H7 (cell line): Measurements from ENCODE around the gene ASPSCR1. TPM values are rescaled to one million over a fixed set of nuclear protein-coding genes. Genes with fewer than 3 reads are reported as not detected.
A peak's percentile ranks its signal among the peaks of the same experiment; 100 is the strongest.
"Not testable (repeated sequence)": the region's sequence is repeated elsewhere in the genome, so short reads cannot be mapped to it uniquely, and the experiment has no call there.

Experiments used
- DNase-seq: peaks from one replicate; pipeline ENCODE4 v3.0.0; 2012
- H3K27me3 ChIP-seq: 2 replicates; pipeline ENCODE4 v1.6.0; 2011; ENCODE audit warnings: mild to moderate bottlenecking, low read length; ENCODE audit not compliant: control insufficient read depth, insufficient read depth
- H3K36me3 ChIP-seq: replicated peaks from 2 replicates; pipeline ENCODE4 v1.5.1; 2011; ENCODE audit warnings: low read length; ENCODE audit not compliant: control insufficient read depth, insufficient read depth
- H3K4me3 ChIP-seq: 2 replicates; pipeline ENCODE4 v1.5.1; 2011; ENCODE audit warnings: low read depth, mild to moderate bottlenecking, control low read depth, low read length, moderate library complexity; ENCODE audit not compliant: insufficient read depth
- total RNA-seq: library from RNA; depleted of rRNA; stranded (reverse); fragments of >200 nt; shearing (Covaris generic); gene quantifications from 2 replicates; pipeline ENCODE4 v1.2.3, GENCODE V29; 2014

The ASPSCR1 gene
- total RNA-seq, 1 experiment from 2014 or later, result 62.1 TPM

DNA sequence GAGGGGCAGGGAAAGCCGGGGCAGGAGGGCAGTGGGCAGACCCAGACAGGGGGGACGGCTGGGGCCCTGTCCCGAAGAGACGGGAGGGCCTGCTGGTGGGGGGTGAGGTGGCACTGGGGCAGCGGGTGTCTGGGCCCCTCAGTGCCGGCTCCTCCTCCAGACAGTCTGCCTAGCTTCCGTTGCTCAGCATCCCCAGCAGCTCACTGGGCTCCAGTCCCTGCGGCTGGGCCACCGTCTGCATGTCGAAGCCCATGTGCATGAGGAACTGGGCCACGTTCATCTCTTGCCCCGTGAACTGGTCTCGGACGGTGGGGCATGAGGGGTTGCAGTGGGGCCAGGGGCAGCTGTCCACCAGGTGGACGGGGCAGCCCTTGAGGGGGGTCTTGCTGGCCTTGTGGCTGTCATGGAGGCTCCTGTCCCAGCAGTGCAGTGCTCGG, 24.6 kb upstream of the ASPSCR1 start:
- no peaks in the 10 kb centered on the region for H3K36me3 ChIP-seq
- peaks cover 2% of the 10 kb centered on the region; the same call in 1 of the 2 replicates for H3K27me3 ChIP-seq
- H3K4me3 ChIP-seq, result no peak overlapping the region
- DNase-seq, result peak; percentile 62

DNA sequence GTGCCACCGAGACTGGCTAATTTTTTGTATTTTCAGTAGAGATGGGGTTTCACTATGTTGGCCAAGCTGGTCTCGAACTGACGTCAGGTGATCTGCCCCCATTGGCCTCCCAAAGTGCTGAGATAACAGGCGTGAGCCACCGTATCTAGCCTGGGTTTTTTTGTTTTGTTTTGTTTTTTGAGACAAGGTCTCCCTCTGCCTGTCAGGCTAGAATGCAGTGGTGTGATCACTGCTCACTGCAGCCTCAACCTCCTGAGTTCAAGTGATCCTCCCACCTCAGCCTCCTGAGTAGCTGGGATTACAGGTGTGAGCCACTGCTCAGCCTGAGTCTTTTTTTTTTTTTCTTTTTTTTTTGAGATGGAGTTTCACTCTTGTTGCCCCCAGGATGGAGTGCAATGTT, 24.0 kb upstream of the ASPSCR1 start:
- H3K36me3 ChIP-seq, H3K27me3 ChIP-seq, DNase-seq, H3K4me3 ChIP-seq: not testable (repeated sequence)

DNA sequence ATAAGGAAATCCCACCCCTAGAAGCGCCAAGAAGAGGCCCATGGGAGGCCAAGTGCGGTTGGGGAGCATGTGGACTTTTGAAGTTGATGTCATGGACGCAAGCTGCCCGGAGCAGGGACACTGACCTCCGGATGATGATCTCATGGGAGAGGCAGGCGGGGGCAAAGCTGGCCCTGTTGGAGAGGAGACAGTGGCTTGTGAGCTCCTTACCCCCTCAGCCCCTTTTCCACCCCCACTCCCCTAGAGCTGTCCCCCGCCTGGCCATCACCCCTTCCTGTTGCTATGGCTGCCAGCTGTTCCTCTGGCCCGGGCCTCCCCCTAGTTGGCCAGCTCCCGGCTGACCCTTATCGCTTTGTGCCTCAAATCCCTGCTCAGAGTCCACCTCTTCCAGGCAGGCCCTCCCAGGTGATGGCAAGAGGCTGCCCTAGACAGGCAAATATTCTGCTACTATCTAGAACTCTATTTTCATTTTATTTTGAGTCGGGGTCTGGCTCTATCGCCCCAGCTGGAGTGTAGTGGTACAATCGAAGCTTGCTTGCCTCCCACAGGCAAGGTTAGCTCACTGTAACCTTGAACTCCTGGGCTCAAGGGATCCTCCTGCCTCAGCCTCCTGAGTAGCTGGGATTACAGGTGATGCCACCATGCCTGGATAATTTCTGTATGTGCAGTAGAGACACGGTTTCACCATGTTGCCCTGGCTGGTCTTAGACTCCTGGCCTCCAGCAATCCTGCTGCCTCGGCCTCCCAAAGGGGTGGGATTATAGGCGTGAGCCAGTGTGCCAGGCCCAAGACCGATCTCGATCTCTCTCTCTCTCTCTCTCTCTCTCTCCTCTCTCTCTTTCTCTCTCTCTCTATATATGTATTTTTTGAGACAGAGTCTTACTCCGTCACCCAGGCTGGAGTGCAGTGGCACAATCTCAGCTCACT, 23.0 kb upstream of the ASPSCR1 start:
- no peak for DNase-seq
- Histone ChIP-seq H3K27me3 (peaks cover 18% of the 10 kb centered on the region), H3K4me3 (no peak overlapping the region), H3K36me3 (no peaks in the 10 kb centered on the region)

DNA sequence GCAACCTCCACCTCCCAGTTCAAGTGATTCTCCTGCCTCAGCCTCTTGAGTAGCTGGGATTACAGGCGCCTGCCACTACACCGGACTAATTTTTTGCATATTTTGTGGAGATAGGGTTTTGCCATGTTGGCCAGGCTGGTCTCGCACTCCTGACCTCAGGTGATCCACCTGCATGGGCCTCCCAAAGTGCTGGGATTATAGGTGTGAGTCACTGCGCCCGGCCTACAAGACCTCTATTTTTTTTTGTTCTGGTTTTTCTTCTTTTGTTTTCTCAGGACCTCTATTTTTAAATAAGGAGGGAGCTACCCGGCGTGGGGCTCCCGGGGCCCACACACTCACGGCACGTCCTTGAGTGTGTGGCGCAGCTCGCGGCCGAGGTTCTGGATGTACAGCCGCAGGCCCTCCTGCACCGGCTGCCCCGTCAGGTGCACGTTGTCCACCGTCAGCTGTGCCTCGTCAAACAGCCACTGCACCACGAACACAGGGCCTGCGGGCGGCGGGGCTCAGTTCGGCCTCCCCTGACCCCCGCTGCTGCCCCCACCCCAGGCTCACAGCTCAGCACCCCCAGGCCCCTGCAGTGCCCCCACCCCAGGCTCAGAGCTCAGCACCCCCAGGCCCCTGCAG, 22.3 kb upstream of the ASPSCR1 start:
- H3K4me3 ChIP-seq, result no peak overlapping the region
- DNase-seq, result no peak
- no peaks in the 10 kb centered on the region for H3K36me3 ChIP-seq
- peaks cover 25% of the 10 kb centered on the region for H3K27me3 ChIP-seq

DNA sequence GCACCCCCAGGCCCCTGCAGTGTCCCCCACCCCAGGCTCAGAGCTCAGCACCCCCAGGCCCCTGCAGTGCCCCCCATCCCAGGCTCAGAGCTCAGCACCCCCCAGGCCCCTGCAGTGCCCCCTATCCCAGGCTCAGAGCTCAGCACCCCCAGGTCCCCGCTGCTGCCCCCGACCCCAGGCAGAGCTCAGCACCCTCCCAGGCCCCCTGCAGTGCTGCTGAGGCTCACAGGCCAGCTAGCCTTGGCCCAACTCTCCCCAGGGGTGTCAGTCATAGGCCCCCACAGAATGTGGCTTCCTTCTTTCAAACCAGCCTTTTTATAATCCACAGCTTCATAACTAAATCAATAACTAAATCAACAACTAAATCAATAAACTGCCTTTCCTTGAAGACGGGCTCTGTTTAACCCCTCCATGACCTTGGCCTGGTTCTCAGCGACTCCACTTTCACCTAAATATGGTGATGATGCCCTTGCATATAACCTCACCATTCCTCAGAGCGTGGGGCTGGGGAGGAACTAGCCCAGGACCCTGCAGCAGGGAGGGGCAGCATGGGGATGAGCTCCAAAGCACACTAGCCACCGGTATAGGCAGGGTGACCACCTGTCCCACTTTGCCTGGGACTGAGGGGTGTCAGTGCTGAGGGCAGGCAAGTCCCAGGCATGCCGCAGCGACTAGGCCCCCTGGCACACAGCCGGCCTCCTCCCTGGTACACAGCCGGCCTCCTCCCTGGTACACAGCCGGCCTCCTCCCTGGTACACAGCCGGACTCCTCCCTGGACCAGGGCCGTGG, 21.5 kb upstream of the ASPSCR1 start:
- Histone ChIP-seq H3K27me3 (peaks cover 31% of the 10 kb centered on the region), H3K4me3 (no peak overlapping the region), H3K36me3 (no peaks in the 10 kb centered on the region)
- DNase-seq, result no peak

DNA sequence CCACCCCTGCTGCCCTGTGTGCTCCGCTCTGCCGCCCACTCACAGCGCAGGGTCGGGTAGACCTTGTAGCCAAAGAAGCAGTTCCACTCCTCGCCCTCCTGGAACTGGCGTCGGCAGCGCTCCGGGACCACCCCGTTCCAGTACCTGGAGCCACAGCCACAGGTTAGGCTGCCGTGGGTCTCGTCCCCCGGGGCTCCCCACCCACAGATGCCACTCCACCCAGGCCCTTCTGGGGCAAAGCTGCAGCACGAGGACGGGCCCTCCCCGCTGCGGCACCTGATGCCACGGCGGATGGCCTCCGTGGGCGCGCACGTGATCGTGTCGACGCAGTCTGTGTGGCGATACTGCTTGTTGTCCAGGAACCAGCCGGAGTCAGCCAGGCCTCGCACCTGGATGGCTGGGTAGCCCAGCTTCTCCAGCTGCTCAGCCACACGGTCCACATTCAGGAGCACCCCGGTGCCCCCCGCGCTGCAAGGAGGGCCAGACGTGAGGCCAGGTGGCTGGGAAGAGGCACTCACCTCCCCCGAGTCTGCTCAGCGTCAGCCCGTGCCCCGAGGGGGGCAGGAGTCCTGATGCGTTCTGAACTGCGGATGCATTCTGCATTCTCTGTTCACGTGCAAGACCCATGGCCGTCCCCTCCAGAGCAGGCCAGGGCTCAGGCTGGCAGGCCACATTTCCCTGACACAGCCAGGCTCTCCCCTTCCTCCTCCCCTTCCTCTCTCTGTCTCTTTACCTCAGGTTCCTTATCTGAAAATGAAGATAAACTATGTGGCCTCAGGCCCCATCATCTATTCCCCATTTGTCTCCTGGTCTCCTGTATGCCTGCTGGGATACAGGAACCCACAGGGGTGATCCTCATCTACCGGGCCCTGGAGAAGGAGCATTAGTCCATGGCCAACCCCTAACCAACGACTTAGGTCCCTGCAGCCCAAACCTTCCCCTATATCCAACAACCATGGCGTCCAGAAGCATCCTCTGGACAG, 20.5 kb upstream of the ASPSCR1 start:
- DNase-seq, result peak; percentile 63
- no peak overlapping the region for H3K4me3 ChIP-seq
- H3K36me3 ChIP-seq, result no peaks in the 10 kb centered on the region
- peaks cover 39% of the 10 kb centered on the region for H3K27me3 ChIP-seq

DNA sequence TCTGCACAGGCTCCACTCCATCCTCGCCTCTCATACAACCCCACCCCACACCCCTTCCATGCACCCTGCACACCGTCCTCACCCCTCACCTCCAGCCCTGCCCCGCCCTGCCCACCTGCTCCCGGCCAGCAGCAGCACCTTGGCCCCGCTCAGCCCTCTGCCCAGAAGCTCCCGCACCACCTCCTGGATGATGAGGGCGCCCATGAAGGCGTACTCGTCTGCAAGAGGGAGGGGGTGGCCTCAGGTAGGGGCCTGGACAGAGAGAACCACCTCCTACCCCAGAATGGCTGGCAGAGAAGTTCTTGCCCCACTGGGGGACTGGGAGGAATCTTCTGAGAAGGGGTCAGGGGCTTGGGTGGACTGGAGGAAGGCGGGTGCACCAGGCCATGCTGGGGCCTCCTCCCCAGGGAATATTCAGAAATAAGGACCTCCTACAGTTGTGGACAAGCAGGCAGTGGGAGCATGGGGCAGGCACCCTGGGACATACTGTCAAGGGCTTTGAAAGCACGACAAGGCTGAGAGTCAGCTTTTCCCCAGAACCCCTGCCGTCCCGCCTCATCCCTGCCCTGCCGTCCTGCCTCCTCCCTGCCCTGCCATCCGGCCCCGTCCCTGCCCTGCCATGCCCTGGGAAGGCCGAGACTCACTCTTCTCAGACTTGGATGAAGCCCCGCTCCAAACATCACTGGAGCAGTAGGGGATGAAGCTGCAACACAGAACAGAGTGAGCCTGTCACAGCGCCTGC, 19.6 kb upstream of the ASPSCR1 start:
- peaks cover 49% of the 10 kb centered on the region for H3K27me3 ChIP-seq
- no peak for DNase-seq
- no peak overlapping the region for H3K4me3 ChIP-seq
- H3K36me3 ChIP-seq, result no peaks in the 10 kb centered on the region

DNA sequence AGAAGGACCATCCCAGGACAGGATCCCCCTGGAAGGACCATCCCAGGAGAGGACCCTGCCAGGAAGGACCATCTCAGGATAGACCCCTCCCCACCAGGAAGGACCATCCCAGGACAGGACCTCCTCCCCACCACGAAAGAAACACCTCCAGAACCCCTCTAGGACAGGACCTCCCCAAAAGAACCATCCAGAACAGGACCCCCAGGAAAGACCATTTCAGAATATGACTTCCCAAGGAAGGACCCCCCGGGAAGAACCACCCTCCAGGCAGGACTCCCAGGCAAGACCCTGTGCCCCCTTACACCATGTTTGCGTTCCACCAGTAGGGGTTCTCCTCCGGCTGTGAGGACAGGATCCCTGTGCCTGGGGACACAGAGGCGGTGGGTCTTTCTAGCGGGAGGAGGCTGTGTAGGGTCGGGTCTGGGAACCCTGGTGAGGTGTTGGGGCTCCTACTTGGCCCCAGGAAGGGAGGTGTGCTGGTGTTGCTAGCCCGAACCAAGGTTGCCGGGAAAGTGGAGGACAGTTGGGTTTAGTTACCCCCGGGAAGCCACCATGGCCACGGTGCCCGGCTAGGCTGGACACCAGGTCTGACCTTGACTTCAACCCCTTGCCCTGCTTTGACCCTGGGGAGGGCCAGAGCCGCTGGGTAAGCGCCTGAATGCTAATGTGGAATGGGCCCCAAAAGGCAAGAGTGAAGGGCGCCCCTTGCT, 18.6 kb upstream of the ASPSCR1 start:
- DNase-seq, result no peak
- Histone ChIP-seq H3K27me3 (peaks cover 57% of the 10 kb centered on the region), H3K4me3 (no peak overlapping the region), H3K36me3 (no peaks in the 10 kb centered on the region)

DNA sequence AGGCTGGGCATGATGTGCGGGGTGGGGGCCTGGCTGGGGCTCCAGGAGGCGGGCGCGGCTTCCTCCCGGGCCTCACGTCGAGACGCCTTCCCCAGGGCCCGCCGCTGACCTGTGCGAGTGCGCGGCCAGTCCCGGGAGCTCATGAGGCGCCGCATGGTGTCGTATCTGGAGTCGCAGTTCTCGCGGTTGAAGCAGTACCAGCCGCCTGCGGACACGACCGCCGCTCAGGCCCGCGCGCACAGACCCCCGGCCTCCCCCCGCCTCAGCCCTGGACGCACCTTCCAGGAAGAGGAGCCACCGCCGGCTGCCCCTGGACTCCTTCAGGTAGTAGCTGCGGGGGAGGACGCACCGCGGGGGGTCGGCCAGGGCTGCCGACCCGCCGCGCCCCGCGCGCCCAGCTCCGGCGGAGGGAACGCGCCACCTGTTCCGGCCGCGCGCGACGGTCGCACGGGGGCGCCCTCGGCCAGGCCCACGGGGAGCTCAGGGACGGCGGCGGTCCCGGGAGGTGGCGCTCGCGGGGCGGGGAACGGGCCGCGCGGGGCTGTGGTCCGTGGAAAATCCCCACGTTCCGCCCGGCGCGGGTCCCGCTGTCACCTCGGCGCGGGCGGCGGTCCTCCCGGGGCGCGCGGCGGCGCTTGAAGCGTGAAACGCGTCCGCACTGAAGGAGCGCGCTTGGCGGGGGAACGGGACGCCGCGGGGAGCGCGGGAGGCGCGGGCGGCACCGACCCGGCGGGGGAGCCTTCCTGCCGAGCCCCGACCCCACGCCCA, 17.9 kb upstream of the ASPSCR1 start:
- DNase-seq, result peak; percentile 87
- Histone ChIP-seq H3K27me3 (peaks cover 63% of the 10 kb centered on the region), H3K4me3 (peak overlapping the region; percentile 25), H3K36me3 (no peaks in the 10 kb centered on the region)

DNA sequence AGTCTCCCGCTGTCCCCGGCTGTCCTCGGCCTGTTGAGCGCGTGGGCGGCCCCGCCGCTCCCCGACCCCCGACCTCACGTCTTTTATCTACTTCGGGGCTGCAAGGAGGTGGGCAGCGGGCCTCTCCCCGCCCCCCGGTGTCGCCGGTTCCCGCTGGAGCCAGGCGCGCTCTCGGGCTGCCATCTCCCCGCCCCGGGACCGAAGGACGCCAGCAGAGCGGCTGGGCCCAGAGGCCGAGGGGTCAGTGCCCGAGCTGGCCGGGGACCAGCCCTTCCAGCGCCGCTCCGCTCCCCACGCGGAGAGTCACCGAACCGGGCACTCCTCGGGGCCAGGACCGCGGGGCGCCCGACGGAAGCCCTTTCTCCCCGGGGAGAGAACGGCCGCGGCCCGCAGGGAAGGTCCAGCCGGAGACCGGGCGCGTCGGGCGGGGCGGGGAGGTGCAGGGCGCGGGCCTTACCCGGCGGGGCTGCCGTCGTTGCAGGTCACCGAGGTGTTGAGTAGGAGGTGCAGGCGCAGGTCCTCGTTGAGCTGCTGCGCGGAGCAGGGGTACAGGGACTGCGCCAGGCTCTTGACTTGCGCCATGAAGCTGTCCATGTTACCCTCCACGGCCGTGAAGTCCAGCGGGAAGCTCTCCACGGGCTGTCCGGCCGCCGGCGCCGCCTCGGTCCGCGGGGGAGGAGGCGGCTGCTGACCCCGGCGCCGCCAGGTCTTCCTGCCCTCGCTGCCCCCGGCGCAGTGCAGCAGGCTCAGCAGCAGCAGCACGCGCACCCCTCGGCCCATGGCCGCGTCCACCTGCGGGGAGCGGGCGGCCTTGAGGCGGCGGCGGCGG, 17.1 kb upstream of the ASPSCR1 start:
- Histone ChIP-seq H3K36me3 (no peaks in the 10 kb centered on the region), H3K27me3 (peaks cover 63% of the 10 kb centered on the region), H3K4me3 (peak overlapping the region; percentile 25)
- peak; percentile 83 for DNase-seq

DNA sequence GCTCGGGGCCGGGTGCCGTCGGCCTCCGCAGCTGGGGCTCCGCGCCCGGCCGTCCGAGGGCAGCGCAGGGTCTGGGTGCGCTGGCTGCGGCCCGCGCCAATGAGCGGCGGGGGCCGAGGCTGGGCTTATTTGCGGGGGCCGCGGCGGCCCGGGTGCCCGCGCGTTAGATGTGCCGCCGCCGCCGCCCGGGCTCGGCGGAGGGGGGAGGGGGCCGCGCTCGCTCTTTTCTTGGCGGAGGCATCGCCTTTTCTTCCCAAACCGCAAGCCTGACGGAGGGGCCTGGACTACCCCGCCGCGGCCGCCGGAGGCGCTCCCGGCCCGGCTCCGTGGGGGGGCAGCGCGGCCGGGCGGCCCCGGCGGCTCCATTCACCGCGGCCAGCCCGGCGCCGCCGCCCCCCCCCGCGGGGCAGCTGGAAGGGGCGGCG, 16.3 kb upstream of the ASPSCR1 start, which contains the start of gene NOTUM:
Gene NOTUM (minus strand): TSS at position 101 of the 425 bp plus-strand sequence. CDS start 278 bp downstream, outside the sequence.
- DNase-seq, result peak; percentile 93
- H3K36me3 ChIP-seq, result no peaks in the 10 kb centered on the region
- peaks cover 64% of the 10 kb centered on the region for H3K27me3 ChIP-seq
- H3K4me3 ChIP-seq, result peak within 1 kb of the TSS; percentile 30
